ENCODE results near the gene LHFPL4.
"Not testable (repeated sequence)": the region's sequence is repeated elsewhere in the genome, so short reads cannot be mapped to it uniquely, and the experiment has no call there.

LHFPL4 gene

GRCh38 chr3:9497821-9498565 is 55.6 kb downstream of the LHFPL4 start:
- no peaks in the 10 kb centered on the region for H3K79me1 ChIP-seq (ENCODE audit: low read depth, low read length)
- H4K8ac ChIP-seq (ENCODE audit: low read depth, low read length): no peak overlapping the region
- no peak overlapping the region for H2BK120ac ChIP-seq (ENCODE audit: low read depth, low read length)
- no CpG with 5 or more reads among the region's 8 CpGs for WGBS, 2 donors (ENCODE audit: extremely low coverage in 2 of 2, insufficient read length in 2 of 2, insufficient replicate concordance in 1 of 2)
- no peak overlapping the region for H2AFZ ChIP-seq (ENCODE audit: low read length)
- H3K9ac ChIP-seq (ENCODE audit: low read depth, low read length, poor library complexity): no peak overlapping the region
- H3K23ac ChIP-seq (ENCODE audit: low read depth, low read length, poor library complexity): no peak overlapping the region
- H3K27me3 ChIP-seq (ENCODE audit: control insufficient read depth in 3 of 3, insufficient read depth in 3 of 3, low read depth in 1 of 3, low read length in 3 of 3): peaks cover 0 to 25% (median 15%) of the 10 kb centered on the region in 3 experiments
- no peak overlapping the region for H4K91ac ChIP-seq (ENCODE audit: low read depth, low read length, poor library complexity)
- DNase-seq (ENCODE audit: low spot score): no peak
- H2AK5ac ChIP-seq (ENCODE audit: low read depth, low read length): no peak overlapping the region
- no peak overlapping the region for H3K4me3 ChIP-seq (ENCODE audit: low read length in 2 of 2)
- H3K27ac ChIP-seq (replicated peaks; ENCODE audit: low read length): no peak overlapping the region
- H3K36me3 ChIP-seq (replicated peaks in 1 of 2; ENCODE audit: control insufficient read depth in 2 of 2, insufficient read depth in 2 of 2, low read length in 2 of 2): no peaks in the 10 kb centered on the region
- H2BK5ac ChIP-seq (ENCODE audit: low read length): no peak overlapping the region
- no peak overlapping the region for H2BK12ac ChIP-seq (ENCODE audit: low read length)
- H3K14ac ChIP-seq (ENCODE audit: low read length): no peak overlapping the region
- H3K4ac ChIP-seq (ENCODE audit: low read length): no peak overlapping the region
- H3K9me3 ChIP-seq (replicated peaks in 1 of 2; ENCODE audit: control insufficient read depth in 2 of 2, insufficient read depth in 1 of 2, low read depth in 1 of 2, low read length in 2 of 2): peaks cover 0 to 2% of the 10 kb centered on the region in 2 donors
- H3K4me2 ChIP-seq (ENCODE audit: insufficient read depth, low read length, poor library complexity, severe bottlenecking): no peak overlapping the region
- no peak overlapping the region for H2BK15ac ChIP-seq (ENCODE audit: low read length)
- H3K4me1 ChIP-seq (ENCODE audit: control insufficient read depth in 2 of 2, insufficient read depth in 1 of 2, low read depth in 1 of 2, low read length in 2 of 2): peaks cover 8 to 10% of the 10 kb centered on the region in 2 donors
- no peak overlapping the region for H3K18ac ChIP-seq (ENCODE audit: low read length)

DNA sequence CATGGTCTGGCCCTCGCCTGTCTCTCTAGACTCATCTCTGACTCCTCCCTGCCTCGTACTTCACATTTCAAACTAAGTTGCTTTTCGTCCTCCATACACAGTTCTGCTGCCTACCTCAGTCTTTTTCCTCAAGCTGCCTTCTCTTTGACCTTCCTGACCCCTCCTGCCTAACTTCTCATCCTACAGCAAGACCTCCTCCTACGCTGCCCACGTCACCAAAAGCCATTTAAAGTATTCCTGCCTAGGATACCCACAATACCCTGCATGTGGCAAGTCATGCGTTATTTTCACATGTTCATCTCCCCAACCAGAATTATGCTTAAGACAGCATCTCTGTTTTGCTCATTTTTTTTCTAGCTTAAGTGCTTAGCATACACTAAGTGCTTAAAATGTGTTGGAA is 56.7 kb downstream of the LHFPL4 start:
- WGBS, 2 donors (ENCODE audit: extremely low coverage in 2 of 2, insufficient read length in 2 of 2, insufficient replicate concordance in 1 of 2): no CpG with 5 or more reads among the region's 6 CpGs
- no peak overlapping the region for H2BK12ac ChIP-seq (ENCODE audit: low read length)
- H3K4me1 ChIP-seq (ENCODE audit: control insufficient read depth in 2 of 2, insufficient read depth in 1 of 2, low read depth in 1 of 2, low read length in 2 of 2): peaks cover 8 to 10% of the 10 kb centered on the region in 2 donors

GRCh38 chr3:9494036-9494435 is 59.6 kb downstream of the LHFPL4 start:
- not testable (repeated sequence) for H3K9me3 ChIP-seq (replicated peaks in 1 of 2; ENCODE audit: control insufficient read depth in 2 of 2, insufficient read depth in 1 of 2, low read depth in 1 of 2, low read length in 2 of 2); H2BK120ac ChIP-seq (ENCODE audit: low read depth, low read length); H2BK12ac ChIP-seq (ENCODE audit: low read length); H3K9ac ChIP-seq (ENCODE audit: low read depth, low read length, poor library complexity); DNase-seq (ENCODE audit: low spot score); H3K36me3 ChIP-seq (replicated peaks in 1 of 2; ENCODE audit: control insufficient read depth in 2 of 2, insufficient read depth in 2 of 2, low read length in 2 of 2); H3K79me1 ChIP-seq (ENCODE audit: low read depth, low read length); H3K14ac ChIP-seq (ENCODE audit: low read length); H2BK15ac ChIP-seq (ENCODE audit: low read length); H3K27me3 ChIP-seq (ENCODE audit: control insufficient read depth in 3 of 3, insufficient read depth in 3 of 3, low read depth in 1 of 3, low read length in 3 of 3); H3K4ac ChIP-seq (ENCODE audit: low read length); H2AK5ac ChIP-seq (ENCODE audit: low read depth, low read length); H2AFZ ChIP-seq (ENCODE audit: low read length); H3K4me1 ChIP-seq (ENCODE audit: control insufficient read depth in 2 of 2, insufficient read depth in 1 of 2, low read depth in 1 of 2, low read length in 2 of 2); H2BK5ac ChIP-seq (ENCODE audit: low read length); H3K27ac ChIP-seq (replicated peaks; ENCODE audit: low read length); H4K91ac ChIP-seq (ENCODE audit: low read depth, low read length, poor library complexity); H4K8ac ChIP-seq (ENCODE audit: low read depth, low read length); H3K23ac ChIP-seq (ENCODE audit: low read depth, low read length, poor library complexity); H3K18ac ChIP-seq (ENCODE audit: low read length); H3K4me3 ChIP-seq (ENCODE audit: low read length in 2 of 2); H3K4me2 ChIP-seq (ENCODE audit: insufficient read depth, low read length, poor library complexity, severe bottlenecking)
- WGBS, 2 donors (ENCODE audit: extremely low coverage in 2 of 2, insufficient read length in 2 of 2, insufficient replicate concordance in 1 of 2): no CpG with 5 or more reads among the region's 15 CpGs

More for the DNA sequence above, 56.7 kb downstream of the LHFPL4 start:
- Histone ChIP-seq H3K79me1 (ENCODE audit: low read depth, low read length) (no peaks in the 10 kb centered on the region), H2BK120ac (ENCODE audit: low read depth, low read length) (no peak overlapping the region), H2AFZ (ENCODE audit: low read length) (no peak overlapping the region), H3K4me2 (ENCODE audit: insufficient read depth, low read length, poor library complexity, severe bottlenecking) (no peak overlapping the region), H3K9ac (ENCODE audit: low read depth, low read length, poor library complexity) (no peak overlapping the region), H3K4me3 (ENCODE audit: low read length in 2 of 2) (no peak overlapping the region), H2BK15ac (ENCODE audit: low read length) (no peak overlapping the region), H2BK5ac (ENCODE audit: low read length) (no peak overlapping the region), H4K8ac (ENCODE audit: low read depth, low read length) (no peak overlapping the region), H3K4ac (ENCODE audit: low read length) (no peak overlapping the region), H3K18ac (ENCODE audit: low read length) (no peak overlapping the region), H2AK5ac (ENCODE audit: low read depth, low read length) (no peak overlapping the region), H3K23ac (ENCODE audit: low read depth, low read length, poor library complexity) (no peak overlapping the region), H3K27ac (replicated peaks; ENCODE audit: low read length) (no peak overlapping the region), H3K27me3 (ENCODE audit: control insufficient read depth in 3 of 3, insufficient read depth in 3 of 3, low read depth in 1 of 3, low read length in 3 of 3) (peaks cover 0 to 22% (median 17%) of the 10 kb centered on the region in 3 experiments), H3K14ac (ENCODE audit: low read length) (no peak overlapping the region), H3K9me3 (replicated peaks in 1 of 2; ENCODE audit: control insufficient read depth in 2 of 2, insufficient read depth in 1 of 2, low read depth in 1 of 2, low read length in 2 of 2) (peaks cover 0 to 2% of the 10 kb centered on the region in 2 donors), H3K36me3 (replicated peaks in 1 of 2; ENCODE audit: control insufficient read depth in 2 of 2, insufficient read depth in 2 of 2, low read length in 2 of 2) (no peaks in the 10 kb centered on the region), H4K91ac (ENCODE audit: low read depth, low read length, poor library complexity) (no peak overlapping the region)
- DNase-seq (ENCODE audit: low spot score): no peak

DNA sequence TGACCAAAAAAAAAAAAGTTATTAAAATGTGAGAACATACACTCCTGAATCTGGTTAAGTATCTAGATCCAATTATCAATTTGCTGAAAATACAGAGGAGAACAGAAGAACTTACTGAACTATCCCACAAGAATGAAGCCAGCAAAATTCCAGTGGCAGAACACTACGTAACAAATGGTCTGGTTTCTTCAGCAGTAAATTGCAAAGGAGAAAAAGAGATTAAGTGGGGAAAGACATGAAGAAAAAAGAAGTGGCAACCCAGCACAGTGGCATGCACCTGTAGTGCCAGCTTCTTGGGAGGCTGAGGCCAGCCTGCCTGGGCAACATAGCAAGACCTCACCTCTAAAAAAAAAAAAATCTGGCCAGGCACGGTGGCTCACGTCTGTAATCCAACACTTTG is 62.1 kb downstream of the LHFPL4 start:
- Histone ChIP-seq H3K9me3 (replicated peaks in 1 of 2; ENCODE audit: control insufficient read depth in 2 of 2, insufficient read depth in 1 of 2, low read depth in 1 of 2, low read length in 2 of 2) (peaks cover 1 to 3% of the 10 kb centered on the region in 2 donors), H3K4me1 (ENCODE audit: control insufficient read depth in 2 of 2, insufficient read depth in 1 of 2, low read depth in 1 of 2, low read length in 2 of 2) (no peaks in the 10 kb centered on the region), H3K4me3 (ENCODE audit: low read length in 2 of 2) (no peak overlapping the region), H3K4ac (ENCODE audit: low read length) (no peak overlapping the region), H3K18ac (ENCODE audit: low read length) (no peak overlapping the region), H3K79me1 (ENCODE audit: low read depth, low read length) (peaks cover 2% of the 10 kb centered on the region), H2BK5ac (ENCODE audit: low read length) (no peak overlapping the region), H3K4me2 (ENCODE audit: insufficient read depth, low read length, poor library complexity, severe bottlenecking) (no peak overlapping the region), H2AK5ac (ENCODE audit: low read depth, low read length) (no peak overlapping the region), H4K8ac (ENCODE audit: low read depth, low read length) (no peak overlapping the region), H3K14ac (ENCODE audit: low read length) (no peak overlapping the region), H3K27me3 (ENCODE audit: control insufficient read depth in 3 of 3, insufficient read depth in 3 of 3, low read depth in 1 of 3, low read length in 3 of 3) (peaks cover 0 to 2% (median 0%) of the 10 kb centered on the region in 3 experiments), H2BK12ac (ENCODE audit: low read length) (no peak overlapping the region), H4K91ac (ENCODE audit: low read depth, low read length, poor library complexity) (no peak overlapping the region), H2AFZ (ENCODE audit: low read length) (no peak overlapping the region), H3K36me3 (replicated peaks in 1 of 2; ENCODE audit: control insufficient read depth in 2 of 2, insufficient read depth in 2 of 2, low read length in 2 of 2) (peaks cover 0 to 5% of the 10 kb centered on the region in 2 donors), H3K9ac (ENCODE audit: low read depth, low read length, poor library complexity) (no peak overlapping the region), H2BK120ac (ENCODE audit: low read depth, low read length) (no peak overlapping the region), H3K27ac (replicated peaks; ENCODE audit: low read length) (no peak overlapping the region), H3K23ac (ENCODE audit: low read depth, low read length, poor library complexity) (no peak overlapping the region), H2BK15ac (ENCODE audit: low read length) (no peak overlapping the region)
- no peak for DNase-seq (ENCODE audit: low spot score)
- no CpG with 5 or more reads among the region's 3 CpGs for WGBS, 2 donors (ENCODE audit: extremely low coverage in 2 of 2, insufficient read length in 2 of 2, insufficient replicate concordance in 1 of 2)
